ENCODE results near the gene TMEM147. TPM values are rescaled to one million over a fixed set of nuclear protein-coding genes. Genes with fewer than 3 reads are reported as not detected.

Gene TMEM147
- total and polyA plus RNA-seq, 4 donors, result 18.1 to 97.4 (median 44.7) TPM

GRCh38 chr19:35571406-35571965, 26.1 kb downstream of the TMEM147 start:
- no peaks in the 10 kb centered on the region for H3K27me3 ChIP-seq (ENCODE audit: control insufficient read depth in 4 of 4, insufficient read depth in 4 of 4, low read length in 3 of 4)
- DNase-seq (ENCODE audit: low spot score), result no peak
- peaks cover 0 to 7% (median 4%) of the 10 kb centered on the region in 4 donors for H3K9me3 ChIP-seq (ENCODE audit: control insufficient read depth in 4 of 4, low read length in 3 of 4)
- 88% methylated on average over 1 of the region's 1 CpG for WGBS
- H3K9ac ChIP-seq (ENCODE audit: low read depth in 1 of 2, low read length in 2 of 2), result no peak overlapping the region
- TF ChIP-seq JUND (IDR thresholded peaks at IDR 0.05) (no peak), RAD21 (IDR thresholded peaks at IDR 0.05) (no peak), YY1 (IDR thresholded peaks at IDR 0.05) (no peak), RXRA (IDR thresholded peaks at IDR 0.05) (no peak), TAF1 (conservative IDR thresholded peaks at IDR 0.05) (no peak), HNF4G (IDR thresholded peaks at IDR 0.05) (no peak), MAX (IDR thresholded peaks at IDR 0.05) (no peak), FOXA2 (IDR thresholded peaks at IDR 0.05) (no peak), ATF3 (IDR thresholded peaks at IDR 0.05) (no peak), FOXA1 (IDR thresholded peaks at IDR 0.05) (no peak), EGR1 (IDR thresholded peaks at IDR 0.05; ENCODE audit: low read depth in 2 of 2) (no peak), HNF4A (conservative IDR thresholded peaks at IDR 0.05) (no peak)
- H3K4me3 ChIP-seq (ENCODE audit: low read depth in 1 of 3, low read length in 3 of 3), result no peak overlapping the region
- no peaks in the 10 kb centered on the region for H3K36me3 ChIP-seq (ENCODE audit: control insufficient read depth in 4 of 4, insufficient read depth in 3 of 4, low read depth in 1 of 4, low read length in 3 of 4)
- no peak overlapping the region for H3K27ac ChIP-seq (ENCODE audit: low read depth in 1 of 2, low read length in 2 of 2)
- peaks cover 0 to 5% (median 2%) of the 10 kb centered on the region in 4 donors for H3K4me1 ChIP-seq (ENCODE audit: control insufficient read depth in 4 of 4, insufficient read depth in 4 of 4, low read length in 3 of 4)

GRCh38 chr19:35577918-35578317, 32.5 kb downstream of the TMEM147 start:
- TF ChIP-seq EGR1 (IDR thresholded peaks at IDR 0.05; ENCODE audit: low read depth in 2 of 2) (no peak), FOXA1 (IDR thresholded peaks at IDR 0.05) (no peak), RXRA (IDR thresholded peaks at IDR 0.05) (no peak), NR2F2 (IDR thresholded peaks at IDR 0.05) (no peak), TAF1 (conservative IDR thresholded peaks at IDR 0.05) (no peak), SP1 (IDR thresholded peaks at IDR 0.05) (no peak), HNF4A (conservative IDR thresholded peaks at IDR 0.05) (no peak), ZBTB33 (IDR thresholded peaks at IDR 0.05) (no peak), REST (IDR thresholded peaks at IDR 0.05) (no peak), GABPA (IDR thresholded peaks at IDR 0.05 in 1 of 2, conservative IDR thresholded peaks at IDR 0.05 in 1 of 2) (no peak), HNF4G (IDR thresholded peaks at IDR 0.05) (no peak), ATF3 (IDR thresholded peaks at IDR 0.05) (no peak)
- no peak overlapping the region for H3K9ac ChIP-seq (ENCODE audit: low read depth in 1 of 2, low read length in 2 of 2)
- H3K36me3 ChIP-seq (ENCODE audit: control insufficient read depth in 4 of 4, insufficient read depth in 3 of 4, low read depth in 1 of 4, low read length in 3 of 4), result no peaks in the 10 kb centered on the region
- DNase-seq (ENCODE audit: low spot score), result no peak
- no peak overlapping the region for H3K27ac ChIP-seq (ENCODE audit: low read depth in 1 of 2, low read length in 2 of 2)
- H3K27me3 ChIP-seq (ENCODE audit: control insufficient read depth in 4 of 4, insufficient read depth in 4 of 4, low read length in 3 of 4), result no peaks in the 10 kb centered on the region
- H3K9me3 ChIP-seq (ENCODE audit: control insufficient read depth in 4 of 4, low read length in 3 of 4), result peaks cover 4 to 16% (median 8%) of the 10 kb centered on the region in 4 donors
- H3K4me1 ChIP-seq (ENCODE audit: control insufficient read depth in 4 of 4, insufficient read depth in 4 of 4, low read length in 3 of 4), result peaks cover 0 to 5% (median 2%) of the 10 kb centered on the region in 4 donors
- WGBS, result 77% methylated on average over 1 of the region's 1 CpG
- H3K4me3 ChIP-seq (ENCODE audit: low read depth in 1 of 3, low read length in 3 of 3), result no peak overlapping the region
